ENCODE results near the gene C22orf15. TPM values are rescaled to one million over a fixed set of nuclear protein-coding genes. Genes with fewer than 3 reads are reported as not detected.

C22orf15 gene
- total RNA-seq, 8 experiments from 2014 or later, result 0.15 to 5.1 (median 1.6) TPM

GRCh38 chr22:23779083-23779482 lies 16.3 kb downstream of the C22orf15 start:
- WGBS, 10 experiments, result 74 to 100% (median 88%) methylated on average over 2 to 5 of the region's 16 CpGs; no CpG with 5 or more reads in 7 of the 10 experiments
- no peak overlapping the region for H3K4me3 ChIP-seq
- H3K4me1 ChIP-seq (replicated peaks in 1 of 2), result peaks cover 4 to 10% of the 10 kb centered on the region in 2 donors
- in situ Hi-C loops (cut with MboI; ENCODE audit: low pct_unique_long_range_greater_than_20kb in 2 of 9, low sequenced_read_pairs in 9 of 9, unreplicated experiment in 9 of 9), result no loop called here
- H3K27ac ChIP-seq, result no peak overlapping the region
- no peak for ATAC-seq (replicated peaks in 6 of 8)

DNA sequence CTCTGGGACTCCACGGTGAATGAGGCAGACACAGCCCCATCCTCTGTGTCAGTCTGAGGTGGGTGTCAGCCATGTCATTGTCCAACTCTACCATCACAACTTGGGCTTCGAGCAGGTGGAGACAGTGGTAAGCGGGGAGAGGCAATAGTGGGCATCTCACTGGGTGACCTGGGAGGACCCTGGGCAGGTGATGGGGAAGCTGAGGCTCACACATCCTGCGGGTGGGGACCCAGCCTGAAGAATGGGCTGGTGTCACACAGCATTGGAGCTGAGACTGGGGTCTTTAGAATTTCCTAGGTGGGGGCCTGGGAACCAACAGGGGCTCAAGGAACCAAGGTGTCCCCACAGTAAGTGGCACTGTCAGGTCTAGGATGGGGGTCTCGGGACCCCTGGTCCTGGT lies 16.9 kb downstream of the C22orf15 start:
- in situ Hi-C loops (cut with MboI; ENCODE audit: low pct_unique_long_range_greater_than_20kb in 2 of 9, low sequenced_read_pairs in 9 of 9, unreplicated experiment in 9 of 9), result no loop called here
- Histone ChIP-seq H3K4me3 (no peak overlapping the region), H3K27ac (no peak overlapping the region), H3K4me1 (replicated peaks in 1 of 2) (peaks cover 4 to 10% of the 10 kb centered on the region in 2 donors)
- WGBS, 10 experiments, result 67 to 100% (median 76%) methylated on average over 1 to 3 of the region's 5 CpGs; no CpG with 5 or more reads in 7 of the 10 experiments
- no peak for ATAC-seq (replicated peaks in 6 of 8)

DNA sequence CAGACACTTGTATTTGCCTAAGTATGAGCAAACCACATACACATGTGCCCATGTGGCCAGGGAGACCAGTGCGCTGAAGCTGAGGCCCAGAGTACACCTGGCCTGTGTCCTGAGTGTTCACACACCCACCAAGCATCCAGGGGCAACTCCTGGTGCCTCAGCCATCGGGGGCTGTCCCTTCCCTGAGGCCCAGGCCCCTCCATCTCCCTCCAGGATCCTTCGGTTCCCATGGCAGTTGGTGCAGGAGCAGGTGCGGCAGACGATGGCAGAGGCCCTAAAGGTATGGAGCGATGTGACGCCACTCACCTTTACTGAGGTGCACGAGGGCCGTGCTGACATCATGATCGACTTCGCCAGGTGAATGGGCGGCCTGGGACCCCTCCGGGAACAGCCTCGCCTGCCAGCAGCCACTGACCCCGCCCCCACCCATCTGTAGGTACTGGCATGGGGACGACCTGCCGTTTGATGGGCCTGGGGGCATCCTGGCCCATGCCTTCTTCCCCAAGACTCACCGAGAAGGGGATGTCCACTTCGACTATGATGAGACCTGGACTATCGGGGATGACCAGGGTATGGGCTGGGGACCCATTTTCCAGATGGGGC lies 17.5 kb downstream of the C22orf15 start:
- in situ Hi-C loops (cut with MboI; ENCODE audit: low pct_unique_long_range_greater_than_20kb in 2 of 9, low sequenced_read_pairs in 9 of 9, unreplicated experiment in 9 of 9), result no loop called here
- no peak for ATAC-seq (replicated peaks in 6 of 8)
- 90 to 100% (median 92%) methylated on average over 2 to 4 of the region's 20 CpGs; no CpG with 5 or more reads in 7 of the 10 experiments for WGBS, 10 experiments
- Histone ChIP-seq H3K27ac (no peak overlapping the region), H3K4me1 (replicated peaks in 1 of 2) (peaks cover 4 to 10% of the 10 kb centered on the region in 2 donors), H3K4me3 (no peak overlapping the region)

DNA sequence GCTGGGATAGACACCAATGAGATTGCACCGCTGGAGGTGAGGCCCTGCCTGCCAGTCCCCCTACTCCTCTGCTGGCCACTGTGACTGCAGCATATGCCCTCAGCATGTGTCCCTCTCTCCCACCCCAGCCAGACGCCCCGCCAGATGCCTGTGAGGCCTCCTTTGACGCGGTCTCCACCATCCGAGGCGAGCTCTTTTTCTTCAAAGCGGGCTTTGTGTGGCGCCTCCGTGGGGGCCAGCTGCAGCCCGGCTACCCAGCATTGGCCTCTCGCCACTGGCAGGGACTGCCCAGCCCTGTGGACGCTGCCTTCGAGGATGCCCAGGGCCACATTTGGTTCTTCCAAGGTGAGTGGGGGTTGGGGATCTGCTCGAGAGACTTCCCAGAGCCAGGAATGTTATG lies 18.3 kb downstream of the C22orf15 start:
- in situ Hi-C loops (cut with MboI; ENCODE audit: low pct_unique_long_range_greater_than_20kb in 2 of 9, low sequenced_read_pairs in 9 of 9, unreplicated experiment in 9 of 9), result no loop called here
- 71 to 86% methylated on average over 3 to 10 of the region's 15 CpGs; no CpG with 5 or more reads in 8 of the 10 experiments for WGBS, 10 experiments
- ATAC-seq (replicated peaks in 6 of 8), result peak in 5 of 8 experiments; percentile 21 to 53 (median 33)
- H3K4me3 ChIP-seq, result no peak overlapping the region
- no peak overlapping the region for H3K27ac ChIP-seq
- peaks cover 4 to 10% of the 10 kb centered on the region in 2 donors for H3K4me1 ChIP-seq (replicated peaks in 1 of 2)

DNA sequence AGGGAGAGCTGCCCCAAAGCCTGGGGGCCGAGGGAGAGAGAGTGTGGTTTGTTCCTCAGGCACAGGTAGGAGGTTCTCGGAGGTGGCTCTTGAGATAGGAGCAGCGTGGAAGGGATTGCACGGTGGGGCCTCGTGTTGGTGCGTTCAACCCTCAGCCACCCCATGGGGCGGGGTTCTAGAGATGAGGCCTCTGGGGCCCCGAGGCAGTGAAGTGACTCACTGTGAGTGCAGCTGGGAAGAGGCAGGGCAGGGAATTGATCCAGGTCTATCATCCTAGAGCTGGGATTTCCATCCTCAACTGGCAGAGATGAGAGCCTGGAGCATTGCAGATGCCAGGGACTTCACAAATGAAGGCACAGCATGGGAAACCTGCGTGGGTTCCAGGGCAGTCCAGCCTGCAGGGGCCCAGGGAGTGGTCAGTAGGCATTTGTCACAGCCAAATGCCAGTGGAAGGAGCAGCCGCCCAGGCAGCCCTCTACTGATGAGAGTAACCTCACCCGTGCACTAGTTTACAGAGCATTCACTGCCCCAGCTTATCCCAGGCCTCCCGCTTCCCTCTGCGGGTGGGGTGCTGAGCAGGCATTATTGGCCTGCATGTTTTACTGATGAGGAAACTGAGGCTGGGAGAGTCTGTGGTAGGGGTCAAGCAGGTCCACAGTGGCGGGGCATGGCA lies 18.9 kb downstream of the C22orf15 start:
- peak; percentile 21 to 97 (median 42) for ATAC-seq (replicated peaks in 6 of 8)
- 0 to 92% (median 20%) methylated on average over 1 to 7 of the region's 14 CpGs; no CpG with 5 or more reads in 3 of the 10 experiments for WGBS, 10 experiments
- H3K27ac ChIP-seq, result no peak overlapping the region
- in situ Hi-C loops (cut with MboI; ENCODE audit: low pct_unique_long_range_greater_than_20kb in 2 of 9, low sequenced_read_pairs in 9 of 9, unreplicated experiment in 9 of 9), result no loop called here
- H3K4me1 ChIP-seq (replicated peaks in 1 of 2), result peaks cover 8 to 15% of the 10 kb centered on the region in 2 donors
- H3K4me3 ChIP-seq, result no peak overlapping the region

GRCh38 chr22:23782252-23782651 lies 19.5 kb downstream of the C22orf15 start:
- no peak for ATAC-seq (replicated peaks in 6 of 8)
- no peak overlapping the region for H3K27ac ChIP-seq
- H3K4me3 ChIP-seq, result no peak overlapping the region
- 93 to 100% (median 100%) methylated on average over 1 to 3 of the region's 16 CpGs; no CpG with 5 or more reads in 7 of the 10 experiments for WGBS, 10 experiments
- peaks cover 8 to 15% of the 10 kb centered on the region in 2 donors for H3K4me1 ChIP-seq (replicated peaks in 1 of 2)
- in situ Hi-C loops (cut with MboI; ENCODE audit: low pct_unique_long_range_greater_than_20kb in 2 of 9, low sequenced_read_pairs in 9 of 9, unreplicated experiment in 9 of 9), result no loop called here

DNA sequence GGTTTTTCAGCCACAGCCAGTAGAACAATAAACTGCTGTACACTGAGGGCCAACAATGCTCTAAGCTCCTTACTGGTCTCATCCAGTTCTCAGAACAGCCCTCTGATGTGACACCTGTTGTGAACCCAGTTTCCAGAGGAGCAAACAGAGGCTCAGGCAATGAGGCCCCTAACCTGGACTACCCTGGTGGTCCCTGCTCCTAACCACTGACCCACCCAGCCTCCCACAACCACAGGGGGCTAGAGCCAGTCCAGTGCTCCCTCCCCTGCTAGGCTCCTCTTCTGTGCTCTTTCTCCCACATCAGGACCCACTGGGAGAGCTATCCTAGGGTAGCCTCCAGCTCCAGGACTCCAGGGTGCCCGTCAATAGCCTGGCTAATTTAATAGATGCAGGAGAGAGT lies 19.9 kb downstream of the C22orf15 start:
- H3K4me3 ChIP-seq, result no peak overlapping the region
- in situ Hi-C loops (cut with MboI; ENCODE audit: low pct_unique_long_range_greater_than_20kb in 2 of 9, low sequenced_read_pairs in 9 of 9, unreplicated experiment in 9 of 9), result no loop called here
- WGBS, 10 experiments, result no CpG with 5 or more reads among the region's 1 CpG
- peaks cover 8 to 15% of the 10 kb centered on the region in 2 donors for H3K4me1 ChIP-seq (replicated peaks in 1 of 2)
- ATAC-seq (replicated peaks in 6 of 8), result no peak
- no peak overlapping the region for H3K27ac ChIP-seq

- no peak for ATAC-seq (replicated peaks in 6 of 8)
- Histone ChIP-seq H3K27ac (no peak overlapping the region), H3K4me1 (replicated peaks in 1 of 2) (peaks cover 15 to 21% of the 10 kb centered on the region in 2 donors), H3K4me3 (no peak overlapping the region)
- WGBS, 10 experiments, result 67 to 100% (median 80%) methylated on average over 1 to 2 of the region's 15 CpGs; no CpG with 5 or more reads in 7 of the 10 experiments
- in situ Hi-C loops (cut with MboI; ENCODE audit: low pct_unique_long_range_greater_than_20kb in 2 of 9, low sequenced_read_pairs in 9 of 9, unreplicated experiment in 9 of 9), result no loop called here
Measured at GRCh38 chr22:23783265-23784150, 20.7 kb downstream of the C22orf15 start.

- ATAC-seq (replicated peaks in 6 of 8), result no peak
- H3K27ac ChIP-seq, result no peak overlapping the region
- WGBS, 10 experiments, result 30 to 100% (median 82%) methylated on average over 1 to 7 of the region's 8 CpGs
- H3K4me1 ChIP-seq (replicated peaks in 1 of 2), result peaks cover 21 to 29% of the 10 kb centered on the region in 2 donors
- in situ Hi-C loops (cut with MboI; ENCODE audit: low pct_unique_long_range_greater_than_20kb in 2 of 9, low sequenced_read_pairs in 9 of 9, unreplicated experiment in 9 of 9), result no loop called here
- H3K4me3 ChIP-seq, result no peak overlapping the region
Measured at GRCh38 chr22:23784215-23784732, 21.5 kb downstream of the C22orf15 start.

DNA sequence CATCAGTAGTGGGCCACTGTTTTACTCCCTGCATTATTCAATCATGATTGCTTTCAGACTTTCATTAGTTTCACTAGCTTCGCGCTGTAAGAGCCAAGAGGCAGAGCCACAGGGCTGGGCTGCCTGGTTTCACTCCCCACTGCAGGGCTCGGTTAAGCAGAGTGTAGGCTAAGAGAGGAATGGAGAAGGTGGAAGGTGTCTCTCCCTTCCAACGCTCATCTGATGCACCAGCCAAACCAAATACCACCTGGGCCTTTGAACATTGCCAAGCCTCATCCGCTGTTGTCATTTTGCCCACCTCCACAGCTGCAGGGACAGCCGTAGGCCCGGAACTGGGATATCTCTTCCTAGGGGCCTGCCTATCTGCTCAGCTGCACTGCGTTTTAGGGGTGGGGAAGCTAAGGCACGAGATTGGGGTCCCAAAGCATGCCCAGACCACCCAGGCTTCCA lies 23.5 kb downstream of the C22orf15 start:
- peak overlapping the region; percentile 100 for H3K27ac ChIP-seq

GRCh38 chr22:23786752-23787599 lies 24.2 kb downstream of the C22orf15 start, which contains the start of gene SMARCB1:
SMARCB1 (plus strand) TSS chr22:23786966; CDS start chr22:23787170, 204 bp downstream.
- WGBS, 10 experiments, result 0 to 10% (median 0%) methylated on average over 2 to 15 of the region's 97 CpGs; no CpG with 5 or more reads in 4 of the 10 experiments
- peak within 1 kb of the TSS; percentile 100 for H3K27ac ChIP-seq
- H3K4me1 ChIP-seq (replicated peaks in 1 of 2), result peaks cover 21% of the 10 kb centered on the region in 2 donors
- peak; percentile 68 to 84 (median 78) for ATAC-seq (replicated peaks in 6 of 8)
- in situ Hi-C loops (cut with MboI; ENCODE audit: low pct_unique_long_range_greater_than_20kb in 2 of 9, low sequenced_read_pairs in 9 of 9, unreplicated experiment in 9 of 9), result no loop called here
- peak within 1 kb of the TSS; percentile 75 to 100 (median 99) for H3K4me3 ChIP-seq

More for the DNA sequence above, 23.5 kb downstream of the C22orf15 start:
- in situ Hi-C loops (cut with MboI; ENCODE audit: low pct_unique_long_range_greater_than_20kb in 2 of 9, low sequenced_read_pairs in 9 of 9, unreplicated experiment in 9 of 9), result no loop called here
- peak overlapping the region; percentile 75 to 100 (median 99) for H3K4me3 ChIP-seq
- peaks cover 25 to 26% of the 10 kb centered on the region in 2 donors for H3K4me1 ChIP-seq (replicated peaks in 1 of 2)
- peak in 1 of 8 experiments; percentile 5 for ATAC-seq (replicated peaks in 6 of 8)
- 0 to 97% (median 79%) methylated on average over 1 to 6 of the region's 9 CpGs; no CpG with 5 or more reads in 2 of the 10 experiments for WGBS, 10 experiments

- in situ Hi-C loops (cut with MboI; ENCODE audit: low pct_unique_long_range_greater_than_20kb in 2 of 9, low sequenced_read_pairs in 9 of 9, unreplicated experiment in 9 of 9), result no loop called here
- 0 to 29% (median 14%) methylated on average over 1 to 5 of the region's 5 CpGs; no CpG with 5 or more reads in 2 of the 10 experiments for WGBS, 10 experiments
Measured at GRCh38 chr22:23787600-23787896, 24.8 kb downstream of the C22orf15 start.

More at GRCh38 chr22:23787600-23787896, 24.8 kb downstream of the C22orf15 start:
- peak in 3 of 8 experiments; percentile 1 to 11 (median 8) for ATAC-seq (replicated peaks in 6 of 8)
- Histone ChIP-seq H3K4me3 (peak overlapping the region; percentile 75 to 100 (median 99)), H3K27ac (peak overlapping the region in 1 of 2 donors; percentile 100), H3K4me1 (replicated peaks in 1 of 2) (peaks cover 21% of the 10 kb centered on the region in 2 donors)
